Skeletal muscle tissue (tissue), 4 donors: Measurements from ENCODE around the gene HRH1. TPM values are rescaled to one million over a fixed set of nuclear protein-coding genes. Genes with fewer than 3 reads are reported as not detected.
"Not testable (repeated sequence)": the region's sequence is repeated elsewhere in the genome, so short reads cannot be mapped to it uniquely, and the experiment has no call there.

Experiments
- H3K27ac ChIP-seq: one replicate; pipeline ENCODE4 v1.7.0; 2013; ENCODE audit warnings: mild to moderate bottlenecking, low read depth, low read length, inconsistent platforms
- H3K27me3 ChIP-seq, 3 donors: one replicate each; pipeline ENCODE4 v1.7.0; 2013; ENCODE audit warnings: low read length in 3 of 3; ENCODE audit not compliant: control insufficient read depth in 3 of 3, insufficient read depth in 3 of 3
- H3K36me3 ChIP-seq, 3 donors: one replicate each; pipeline ENCODE4 v1.7.0; 2013; ENCODE audit warnings: low read length in 3 of 3; ENCODE audit not compliant: control insufficient read depth in 3 of 3, insufficient read depth in 3 of 3
- H3K4me1 ChIP-seq, 3 donors: one replicate each; pipeline ENCODE4 v1.7.0; 2013; ENCODE audit warnings: low read length in 3 of 3, mild to moderate bottlenecking in 3 of 3; ENCODE audit not compliant: control insufficient read depth in 3 of 3, insufficient read depth in 3 of 3
- H3K4me3 ChIP-seq, 3 donors: one replicate each; pipeline ENCODE4 v1.7.0; 2013; ENCODE audit warnings: low read length in 3 of 3
- H3K9ac ChIP-seq, 3 donors: one replicate each; pipeline ENCODE4 v1.7.0; 2013; ENCODE audit warnings: low read length in 3 of 3, mild to moderate bottlenecking in 3 of 3, moderate library complexity in 2 of 3, low read depth in 1 of 3
- H3K9me3 ChIP-seq, 3 donors: one replicate each; pipeline ENCODE4 v1.7.0; 2013; ENCODE audit warnings: low read length in 3 of 3; ENCODE audit not compliant: control insufficient read depth in 3 of 3
- total RNA-seq: library from RNA; depleted of rRNA; stranded (reverse); fragments of >200 nt; gene quantifications from one replicate; pipeline ENCODE4 v1.2.3, GENCODE V29; 2014
- donor health status: Osteomylitis.

Gene HRH1
- total RNA-seq, 1 donor from 2014 or later = 5.2 TPM

GRCh38 chr3:11167590-11167989 lies 13.3 kb downstream of the HRH1 start:
- H3K4me1 ChIP-seq = peaks cover 0 to 4% (median 0%) of the 10 kb centered on the region in 3 donors
- no peak overlapping the region for H3K4me3 ChIP-seq
- no peaks in the 10 kb centered on the region for H3K36me3 ChIP-seq
- H3K27me3 ChIP-seq = peaks cover 0 to 4% (median 0%) of the 10 kb centered on the region in 3 donors
- no peaks in the 10 kb centered on the region for H3K9me3 ChIP-seq
- no peak overlapping the region for H3K9ac ChIP-seq
- H3K27ac ChIP-seq = no peak overlapping the region

GRCh38 chr3:11168406-11168805 lies 14.1 kb downstream of the HRH1 start:
- Histone ChIP-seq H3K27me3 (no peaks in the 10 kb centered on the region), H3K4me1 (peaks cover 0 to 4% (median 0%) of the 10 kb centered on the region in 3 donors), H3K9me3 (no peaks in the 10 kb centered on the region), H3K27ac (no peak overlapping the region), H3K36me3 (no peaks in the 10 kb centered on the region), H3K9ac (no peak overlapping the region), H3K4me3 (no peak overlapping the region)

GRCh38 chr3:11168881-11169805 lies 14.8 kb downstream of the HRH1 start:
- H3K9ac ChIP-seq = no peak overlapping the region
- no peak overlapping the region for H3K4me3 ChIP-seq
- H3K36me3 ChIP-seq = no peaks in the 10 kb centered on the region
- peaks cover 0 to 4% (median 0%) of the 10 kb centered on the region in 3 donors for H3K4me1 ChIP-seq
- H3K27me3 ChIP-seq = no peaks in the 10 kb centered on the region
- no peaks in the 10 kb centered on the region for H3K9me3 ChIP-seq
- no peak overlapping the region for H3K27ac ChIP-seq

DNA sequence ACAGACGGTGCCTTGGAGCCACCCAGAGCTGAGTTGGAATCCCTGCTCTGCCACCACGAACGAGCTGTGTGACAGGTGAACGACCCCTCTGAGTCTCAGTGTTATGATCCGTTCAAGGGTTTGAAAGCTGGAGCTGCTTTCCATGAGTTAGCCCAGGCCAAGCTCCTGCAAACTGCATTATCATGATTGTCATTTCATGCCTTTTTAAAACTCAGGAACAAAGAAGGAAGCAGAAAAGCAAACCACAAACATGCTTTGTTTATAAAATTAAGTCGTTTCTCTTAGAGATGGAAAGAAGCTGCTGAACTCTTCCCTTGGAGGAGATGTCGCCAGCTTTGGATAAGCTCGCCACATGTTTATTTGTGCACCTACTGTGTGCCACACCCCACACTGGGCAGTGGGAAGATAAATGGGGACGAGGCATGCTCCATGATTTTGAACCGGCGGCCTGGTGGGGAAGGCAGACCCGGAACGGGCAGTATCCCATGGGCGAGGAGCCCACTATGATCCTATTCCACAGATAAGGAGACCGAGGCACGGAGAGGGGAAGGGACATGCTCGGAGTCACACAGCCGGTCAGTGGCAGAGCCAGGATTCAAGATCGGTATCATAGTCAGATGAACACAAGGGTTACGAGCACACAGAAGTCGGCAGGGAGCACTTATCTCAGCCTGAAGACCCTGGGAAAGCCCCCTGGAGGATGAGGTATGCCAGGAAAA lies 15.9 kb downstream of the HRH1 start:
- H3K27me3 ChIP-seq = no peaks in the 10 kb centered on the region
- H3K4me3 ChIP-seq = no peak overlapping the region
- no peak overlapping the region for H3K27ac ChIP-seq
- no peak overlapping the region for H3K9ac ChIP-seq
- no peaks in the 10 kb centered on the region for H3K9me3 ChIP-seq
- H3K4me1 ChIP-seq = peaks cover 0 to 4% (median 0%) of the 10 kb centered on the region in 3 donors
- no peaks in the 10 kb centered on the region for H3K36me3 ChIP-seq

DNA sequence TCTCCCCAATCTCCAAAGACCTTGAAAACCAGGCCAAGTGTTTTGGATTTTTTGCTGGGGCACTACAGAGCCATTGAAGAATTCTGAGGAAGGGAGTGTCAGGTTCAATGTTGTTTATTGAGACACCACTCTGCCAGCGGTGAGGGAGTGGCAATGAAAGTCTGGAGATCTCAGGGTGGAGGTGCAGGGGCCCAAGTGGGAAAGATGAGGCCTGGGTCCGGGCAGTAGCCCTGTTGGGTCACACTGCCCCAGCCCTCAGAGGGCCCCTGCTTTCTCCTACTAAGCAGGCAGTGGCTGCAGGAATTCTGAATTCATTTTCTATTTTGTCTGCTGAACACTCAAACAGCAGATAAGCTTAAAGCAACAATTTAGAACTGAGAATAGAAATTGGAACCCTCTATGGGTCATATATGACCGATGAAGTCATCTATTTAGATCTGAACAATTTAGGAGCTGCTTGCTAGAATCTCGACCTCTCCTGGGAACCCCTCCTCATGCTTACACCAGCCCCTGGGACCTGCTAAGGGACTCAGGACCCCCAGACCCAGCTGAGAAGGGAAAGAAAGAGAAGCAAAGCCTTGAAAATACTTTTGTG lies 17.9 kb downstream of the HRH1 start:
- Histone ChIP-seq H3K9ac (no peak overlapping the region), H3K27ac (no peak overlapping the region), H3K9me3 (no peaks in the 10 kb centered on the region)

GRCh38 chr3:11173828-11174465 lies 19.7 kb downstream of the HRH1 start:
- no peaks in the 10 kb centered on the region for H3K36me3 ChIP-seq
- H3K9me3 ChIP-seq = no peaks in the 10 kb centered on the region
- H3K9ac ChIP-seq = no peak overlapping the region
- H3K27ac ChIP-seq = no peak overlapping the region
- H3K27me3 ChIP-seq = no peaks in the 10 kb centered on the region
- no peaks in the 10 kb centered on the region for H3K4me1 ChIP-seq
- H3K4me3 ChIP-seq = no peak overlapping the region

More for the DNA sequence above, 17.9 kb downstream of the HRH1 start:
- Histone ChIP-seq H3K4me1 (peaks cover 0 to 4% (median 0%) of the 10 kb centered on the region in 3 donors), H3K4me3 (no peak overlapping the region), H3K36me3 (no peaks in the 10 kb centered on the region), H3K27me3 (no peaks in the 10 kb centered on the region)

DNA sequence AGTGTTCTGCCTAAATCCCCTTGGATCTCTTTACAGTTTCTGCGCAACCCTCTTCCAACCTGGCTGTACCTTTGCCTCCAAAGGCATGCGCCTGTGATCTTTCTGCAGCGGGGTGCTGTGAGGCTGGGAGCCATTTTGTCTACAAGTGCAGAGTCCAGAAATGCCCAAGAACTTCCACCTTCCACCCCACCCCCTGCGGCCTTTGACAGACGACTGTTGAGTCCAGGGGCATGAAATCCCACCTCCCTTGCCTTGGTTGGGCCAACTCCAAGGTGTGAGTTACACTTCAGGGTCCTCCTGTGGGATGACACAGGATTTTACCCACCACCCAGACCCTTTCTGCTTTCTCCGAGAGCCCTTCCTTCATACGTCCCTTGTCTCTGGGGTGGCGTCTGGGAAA lies 24.1 kb downstream of the HRH1 start:
- Histone ChIP-seq H3K4me3 (no peak overlapping the region), H3K27me3 (no peaks in the 10 kb centered on the region), H3K4me1 (no peaks in the 10 kb centered on the region), H3K9ac (no peak overlapping the region), H3K27ac (no peak overlapping the region), H3K36me3 (no peaks in the 10 kb centered on the region), H3K9me3 (no peaks in the 10 kb centered on the region)

DNA sequence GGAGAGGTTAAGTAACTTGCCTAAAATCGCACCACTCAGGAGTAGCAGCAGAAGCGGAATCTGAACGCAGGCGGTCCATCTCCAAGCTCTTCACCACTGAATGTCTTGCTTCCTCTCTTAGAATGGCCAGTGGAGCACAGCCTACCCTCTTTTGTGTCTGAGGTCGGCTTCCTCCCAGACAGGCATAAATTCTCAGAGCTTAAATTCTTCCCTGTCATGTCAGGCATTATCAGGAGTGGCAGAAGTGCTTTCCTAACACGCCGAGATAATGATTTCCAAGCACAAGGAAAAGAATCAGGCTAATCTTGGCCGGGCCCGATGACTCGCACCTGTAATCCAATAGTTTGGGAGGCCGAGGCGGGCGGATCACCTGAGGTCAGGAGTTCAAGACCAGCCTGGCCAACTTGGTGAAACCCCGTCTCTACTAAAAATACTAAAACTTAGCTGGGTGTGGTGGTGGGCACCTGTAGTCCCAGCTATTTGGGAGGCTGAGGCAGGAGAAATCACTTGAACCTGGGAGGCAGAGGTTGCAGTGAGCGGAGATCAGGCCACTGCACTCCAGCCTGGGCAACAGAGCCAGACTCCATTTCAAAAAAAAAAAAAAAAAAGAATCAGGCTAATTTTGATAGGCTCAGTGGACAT lies 30.2 kb downstream of the HRH1 start:
- not testable (repeated sequence) for H3K36me3 ChIP-seq, H3K9ac ChIP-seq, H3K4me3 ChIP-seq, H3K27me3 ChIP-seq, H3K9me3 ChIP-seq
- Histone ChIP-seq H3K27ac (peak overlapping the region; percentile 76), H3K4me1 (peaks cover 18 to 25% (median 18%) of the 10 kb centered on the region in 3 donors)

GRCh38 chr3:11185144-11185543 lies 30.9 kb downstream of the HRH1 start:
- H3K27me3 ChIP-seq = no peaks in the 10 kb centered on the region
- H3K36me3 ChIP-seq = no peaks in the 10 kb centered on the region
- H3K4me1 ChIP-seq = peaks cover 18 to 25% (median 18%) of the 10 kb centered on the region in 3 donors
- H3K9me3 ChIP-seq = no peaks in the 10 kb centered on the region
- peak overlapping the region; percentile 76 for H3K27ac ChIP-seq
- no peak overlapping the region for H3K9ac ChIP-seq
- H3K4me3 ChIP-seq = peak overlapping the region in 1 of 3 donors; percentile 9
